GM21367 (cell line): ENCODE results near the gene CNGA1.
"Not testable (repeated sequence)": the region's sequence is repeated elsewhere in the genome, so short reads cannot be mapped to it uniquely, and the experiment has no call there.

Experiments
- ATAC-seq: cut with Tn5 transposase; IDR thresholded peaks from one replicate; pipeline ENCODE4 v1.9.1; 2021; ENCODE audit not compliant: unreplicated experiment

CNGA1 gene

DNA sequence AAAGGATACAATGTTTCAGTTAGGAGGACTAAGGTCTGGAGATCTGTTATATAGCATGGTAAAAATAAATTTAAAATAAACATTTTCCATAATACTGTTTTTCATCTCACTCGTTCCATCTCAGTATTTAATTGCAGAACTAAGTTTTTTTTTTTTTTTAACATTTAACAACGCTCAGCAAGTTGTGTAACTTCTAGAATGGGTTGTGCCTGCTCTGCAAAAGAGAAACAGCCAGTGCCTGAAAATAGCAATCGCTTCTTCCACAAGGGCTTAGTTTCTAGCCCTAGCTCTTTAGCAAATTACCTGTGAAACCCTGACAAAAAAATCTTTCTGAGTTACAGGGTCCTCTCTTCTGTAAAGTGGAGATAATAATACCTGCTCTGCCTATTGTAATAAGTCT lies 41.9 kb downstream of the CNGA1 start:
- ATAC-seq, result no peak

DNA sequence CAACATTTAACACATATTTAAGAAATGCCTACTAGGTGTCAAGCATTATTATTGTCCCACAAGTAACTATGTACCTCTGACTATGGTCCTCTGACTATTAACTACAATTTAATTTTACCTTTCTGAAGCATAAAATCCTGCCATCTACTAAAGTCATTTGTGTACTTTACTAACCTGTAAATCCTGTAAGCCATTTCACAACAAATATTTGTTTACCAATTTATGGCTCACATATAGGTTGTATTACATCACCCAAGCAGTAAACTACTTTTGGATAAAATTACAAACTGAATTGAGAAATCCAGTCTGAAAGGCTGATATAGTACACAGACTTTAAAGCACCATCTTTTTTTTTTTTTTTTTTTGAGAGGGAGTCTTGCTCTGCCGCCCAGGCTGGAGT lies 43.8 kb downstream of the CNGA1 start:
- ATAC-seq, result no peak

DNA sequence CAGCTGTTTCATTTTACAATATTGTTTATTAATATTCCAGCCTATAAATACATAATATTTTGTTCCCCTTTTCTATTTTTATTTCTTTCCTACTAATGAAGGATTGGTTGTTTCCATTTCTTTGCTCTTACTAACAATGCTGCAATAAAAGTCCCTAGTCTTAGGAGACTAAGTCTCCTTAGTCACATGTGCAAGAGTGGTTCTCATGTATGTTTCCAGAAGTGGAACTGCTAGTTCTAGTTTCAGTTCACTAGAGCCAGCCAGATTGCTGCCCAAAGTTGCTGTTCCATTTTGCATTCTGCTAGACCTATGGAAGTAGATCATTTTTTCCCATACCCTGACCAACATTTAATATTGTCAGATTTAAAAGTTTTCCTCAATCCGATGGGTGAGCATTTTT lies 44.3 kb downstream of the CNGA1 start:
- peak; percentile 85 for ATAC-seq

DNA sequence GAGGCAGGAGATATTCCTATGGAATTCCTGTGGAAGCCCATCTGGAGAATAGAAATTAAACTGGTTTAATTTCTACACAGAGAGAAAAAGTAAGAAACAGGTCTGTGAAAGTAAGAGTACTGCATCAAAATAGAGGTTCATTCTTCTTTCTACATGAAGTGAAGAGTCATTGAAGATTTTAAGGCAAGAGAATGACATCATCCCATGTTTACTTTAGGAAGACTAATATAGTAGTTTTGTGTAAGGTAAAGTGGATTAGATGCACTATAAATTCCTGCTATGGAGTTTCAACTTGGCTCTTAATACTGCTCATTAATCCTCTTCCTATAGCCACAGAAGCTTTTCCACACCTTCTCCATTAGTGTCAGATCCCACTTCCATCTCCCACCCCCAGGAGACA lies 47.6 kb downstream of the CNGA1 start:
- no peak for ATAC-seq

DNA sequence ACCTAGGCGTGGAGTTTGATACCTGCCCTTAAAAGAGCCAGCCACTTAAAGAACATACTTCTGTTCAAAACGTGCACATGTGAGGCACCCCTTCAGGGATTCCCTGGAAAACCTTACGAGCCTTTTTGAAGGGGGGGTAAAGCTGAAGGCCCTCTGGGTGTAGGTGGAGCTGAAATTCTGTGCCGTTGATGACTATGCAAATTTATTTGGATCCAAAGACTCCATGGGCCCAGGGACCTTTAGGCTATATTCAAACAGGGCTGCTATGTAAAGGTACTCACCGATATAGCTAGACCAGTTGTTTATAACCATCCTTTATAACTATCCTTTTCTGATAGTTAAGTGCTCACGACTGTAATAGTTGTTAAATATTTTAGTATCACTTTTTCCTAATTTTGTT lies 61.8 kb downstream of the CNGA1 start:
- ATAC-seq, result no peak

DNA sequence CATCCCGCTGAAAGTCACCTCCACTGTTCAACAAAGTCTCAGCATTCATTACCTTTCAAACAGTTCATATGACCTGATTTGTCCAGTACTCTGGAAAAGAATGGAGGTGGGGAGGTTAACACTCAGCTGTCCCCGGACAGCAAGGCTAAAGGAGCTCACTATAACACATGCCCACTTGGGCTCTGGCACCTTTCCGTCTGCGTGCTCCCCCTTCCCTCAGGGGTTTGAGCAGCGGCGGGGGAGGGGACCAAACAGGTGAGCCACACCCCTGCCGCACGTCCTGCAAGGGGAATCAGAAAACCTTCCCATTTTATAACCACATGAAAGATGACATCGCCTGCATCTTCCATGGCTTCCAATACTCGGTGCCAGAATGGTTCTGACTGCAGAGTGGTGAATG lies 62.2 kb downstream of the CNGA1 start:
- no peak for ATAC-seq

DNA sequence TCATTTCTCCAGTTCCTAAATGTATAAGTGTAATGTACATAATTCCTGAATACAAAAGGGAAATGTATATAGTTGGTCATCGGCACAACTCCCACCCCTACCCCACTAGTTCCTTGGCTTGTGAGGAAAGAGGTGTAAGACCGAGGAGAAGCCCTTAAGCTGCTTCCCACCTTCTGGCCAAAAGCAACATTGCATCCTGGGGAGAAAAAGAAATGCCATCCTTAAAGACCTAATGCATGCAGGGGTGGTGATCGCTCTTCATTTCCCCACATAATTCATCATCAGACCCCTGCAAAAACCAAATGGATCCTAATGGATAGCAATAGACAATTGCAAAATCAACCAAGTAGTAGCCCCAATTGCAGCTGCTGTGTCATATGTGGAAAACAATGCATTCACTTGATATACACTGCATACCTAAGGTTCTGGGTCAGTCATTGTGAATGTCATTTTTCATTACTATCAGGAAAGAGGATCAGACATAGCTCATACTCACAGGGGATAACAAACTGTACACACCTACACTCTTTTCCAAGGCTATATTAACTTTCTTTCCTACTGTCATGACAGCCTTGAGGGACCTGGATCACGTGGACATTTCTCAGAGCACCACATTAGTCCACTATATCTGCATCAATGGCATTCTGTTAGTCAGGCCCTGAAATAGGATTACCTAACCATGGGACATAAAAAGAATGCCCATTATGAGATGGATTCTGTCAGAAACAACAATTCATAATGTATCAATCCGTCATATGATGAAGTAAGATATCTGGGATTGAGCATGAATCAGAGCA lies 70.4 kb downstream of the CNGA1 start:
- no peak for ATAC-seq

DNA sequence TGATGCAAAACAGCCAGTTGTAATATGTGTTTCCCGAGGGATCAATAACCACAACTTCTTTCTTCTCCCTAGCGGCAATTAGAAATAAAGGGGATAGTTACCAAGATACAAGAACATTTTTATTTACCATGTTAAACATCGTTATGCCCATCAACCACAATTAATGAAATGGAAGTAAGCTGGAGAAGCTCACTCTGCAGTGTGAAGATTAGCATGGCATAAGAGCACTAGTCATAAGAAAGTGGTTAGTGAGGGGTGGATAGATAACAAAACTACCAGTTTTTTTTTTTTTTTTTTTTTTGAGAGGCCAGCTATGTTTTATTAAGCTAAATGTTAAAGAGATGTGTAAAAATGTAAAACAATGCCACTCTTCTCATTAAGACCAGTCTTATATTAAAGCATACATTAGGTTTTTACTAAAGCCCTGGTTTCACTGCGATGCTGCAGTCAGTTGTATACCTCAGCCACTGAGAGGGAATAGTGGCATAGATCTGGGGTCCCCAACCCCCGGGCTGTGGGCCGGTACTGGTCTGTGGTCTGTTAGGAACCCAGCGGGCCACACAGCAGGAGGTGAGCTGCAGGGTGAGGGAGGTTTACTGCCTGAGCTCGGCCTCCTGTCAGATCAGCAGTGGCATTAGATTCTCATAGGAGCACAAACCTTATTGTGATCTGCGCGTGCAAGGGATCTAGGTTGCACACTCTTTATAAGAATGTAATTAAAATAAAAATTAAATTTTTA lies 74.2 kb downstream of the CNGA1 start:
- ATAC-seq, result no peak

DNA sequence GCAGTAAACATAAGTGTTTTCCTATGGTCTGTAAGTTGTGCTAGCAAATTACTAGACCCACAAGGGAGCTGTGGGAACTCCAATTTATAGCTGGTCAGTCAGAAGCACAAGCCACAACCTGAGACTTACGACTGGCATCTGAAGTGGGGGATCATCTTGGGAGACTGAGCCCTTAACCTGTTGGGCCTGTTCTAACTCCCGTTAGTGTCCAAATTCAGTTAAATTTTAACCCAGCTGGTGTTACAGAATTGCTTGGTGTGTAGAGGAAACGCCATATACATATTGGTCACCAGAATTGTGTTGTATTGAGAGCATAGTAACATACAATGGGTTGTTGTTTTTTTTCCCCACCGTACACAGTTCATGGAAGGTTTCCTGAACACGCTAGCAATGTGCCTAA lies 77.0 kb downstream of the CNGA1 start:
- ATAC-seq, result no peak

DNA sequence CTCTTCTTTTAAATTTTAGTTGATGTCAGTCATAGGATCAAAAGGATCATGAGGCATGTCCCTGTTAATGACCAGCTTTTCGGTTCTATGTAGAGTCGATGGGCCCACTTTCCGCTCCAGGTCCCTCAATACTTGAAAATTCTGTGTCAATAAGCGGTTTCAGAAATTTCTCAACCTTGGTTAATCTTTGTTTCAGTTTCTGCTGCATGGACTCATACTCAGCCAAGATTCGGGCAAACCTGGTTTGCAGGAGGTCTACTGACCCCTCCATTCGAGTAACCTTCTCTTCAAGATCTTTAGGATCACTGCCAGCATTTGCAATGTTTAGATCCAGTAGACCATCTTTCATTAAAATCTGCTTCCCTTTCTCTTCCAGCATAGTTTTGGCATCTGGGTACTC lies 80.1 kb downstream of the CNGA1 start:
- no peak for ATAC-seq

DNA sequence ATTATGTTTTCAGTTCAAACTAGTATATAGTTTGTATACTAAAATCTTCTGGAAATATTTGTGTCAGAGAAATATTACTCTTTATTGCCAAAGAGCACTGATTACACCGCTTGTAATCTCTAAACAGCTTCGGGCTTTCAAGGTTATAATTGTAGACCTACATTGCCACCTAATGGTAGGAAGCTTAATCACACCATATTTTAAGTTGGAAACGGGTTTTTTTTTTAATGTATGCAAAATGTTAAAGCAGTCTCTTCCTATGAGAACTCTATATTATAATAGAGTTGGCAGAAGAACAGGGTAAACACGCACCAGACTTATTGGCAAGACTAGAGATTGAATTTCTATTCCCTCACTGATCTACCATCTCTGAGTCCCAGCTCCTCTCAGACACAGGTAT lies 82.6 kb downstream of the CNGA1 start:
- ATAC-seq, result no peak

DNA sequence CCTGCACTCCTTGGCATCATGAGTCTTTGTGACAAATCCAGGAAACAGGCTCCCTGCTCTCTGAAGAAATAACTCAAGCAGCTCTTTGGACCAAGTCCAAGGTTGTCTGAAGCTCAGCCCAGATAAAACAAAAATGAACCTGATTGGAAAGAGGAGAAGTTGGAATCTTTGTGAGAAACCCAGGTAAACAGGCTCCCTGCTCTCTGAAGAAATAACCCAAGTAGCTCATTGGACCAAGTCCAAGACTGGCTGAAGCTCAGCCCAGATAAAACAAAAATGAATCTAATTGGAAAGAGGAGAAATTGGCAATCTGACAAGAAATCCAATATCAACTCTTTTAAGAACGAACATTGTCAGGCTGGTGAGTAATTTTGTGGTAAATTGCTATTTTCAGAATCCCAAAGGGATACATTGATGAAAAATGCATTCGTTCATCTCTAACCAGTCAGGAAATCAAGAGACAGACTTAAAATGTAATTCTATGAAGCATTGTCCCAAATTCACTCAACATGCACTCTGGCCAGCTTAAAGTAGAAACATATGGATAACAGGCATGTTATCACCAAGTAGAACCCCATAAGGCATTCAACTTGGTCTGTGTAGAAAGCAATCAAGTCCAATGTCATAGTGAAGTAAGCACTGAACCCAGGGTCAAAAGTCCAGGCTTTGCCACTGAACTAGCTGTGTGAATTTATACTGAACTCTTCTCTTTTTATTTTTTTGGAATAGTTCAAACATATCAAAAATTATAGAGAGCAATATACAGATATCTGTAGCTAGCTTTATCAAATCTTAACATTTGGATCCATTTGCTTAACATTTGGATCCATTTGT lies 85.3 kb downstream of the CNGA1 start:
- ATAC-seq, result no peak

DNA sequence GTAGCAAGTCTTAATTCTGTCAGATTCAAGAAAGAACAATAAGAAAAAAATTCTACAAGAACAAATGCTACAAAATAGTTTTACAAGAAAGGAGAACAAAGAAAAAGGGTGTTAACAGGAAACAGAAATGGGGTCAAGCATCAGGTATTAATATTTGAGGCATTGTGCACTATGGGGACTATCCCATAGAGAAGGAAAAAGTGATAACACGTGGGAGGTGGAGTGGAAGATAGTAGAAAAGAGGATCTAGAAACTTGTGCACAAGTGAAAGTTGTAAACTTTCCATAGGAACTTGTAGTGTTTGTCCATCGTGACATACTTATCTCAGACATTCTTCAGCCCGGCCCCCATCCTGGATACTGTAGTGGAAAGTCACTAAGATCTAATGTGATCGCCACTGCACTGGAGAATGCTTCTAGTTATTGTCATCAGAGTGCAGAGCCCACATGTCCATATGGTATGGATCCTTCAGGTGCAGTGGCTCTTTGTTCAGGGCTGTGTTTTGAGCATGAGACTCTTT lies 86.7 kb downstream of the CNGA1 start:
- ATAC-seq, result no peak

DNA sequence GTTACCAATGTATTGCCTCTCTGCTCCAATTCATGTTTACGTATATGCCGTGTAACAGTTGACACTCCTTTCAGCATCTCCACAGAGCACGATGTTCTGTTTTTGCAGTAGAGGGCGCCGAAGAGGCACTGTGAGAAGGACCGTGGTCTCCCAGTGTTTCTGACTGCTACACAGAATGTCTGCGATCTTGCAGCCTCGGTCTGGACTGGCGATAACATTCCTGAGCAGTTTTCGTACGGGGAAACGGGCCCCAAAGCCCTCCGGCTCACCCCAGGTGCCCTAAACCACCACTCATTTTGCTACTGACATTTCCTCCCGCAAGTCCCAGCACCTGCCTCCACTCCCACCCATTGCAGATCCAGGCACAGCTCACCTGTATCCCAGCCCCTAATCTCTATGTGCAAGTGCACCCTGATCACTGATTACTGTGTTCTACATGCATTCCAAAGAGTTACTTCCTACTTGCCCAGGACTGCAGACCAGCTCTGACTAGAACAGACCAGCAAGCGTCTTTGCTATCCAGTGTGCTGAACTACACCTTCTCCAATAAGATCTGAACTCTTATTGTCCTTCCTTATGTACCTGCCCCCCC lies 89.7 kb downstream of the CNGA1 start:
- ATAC-seq, result peak; percentile 92

DNA sequence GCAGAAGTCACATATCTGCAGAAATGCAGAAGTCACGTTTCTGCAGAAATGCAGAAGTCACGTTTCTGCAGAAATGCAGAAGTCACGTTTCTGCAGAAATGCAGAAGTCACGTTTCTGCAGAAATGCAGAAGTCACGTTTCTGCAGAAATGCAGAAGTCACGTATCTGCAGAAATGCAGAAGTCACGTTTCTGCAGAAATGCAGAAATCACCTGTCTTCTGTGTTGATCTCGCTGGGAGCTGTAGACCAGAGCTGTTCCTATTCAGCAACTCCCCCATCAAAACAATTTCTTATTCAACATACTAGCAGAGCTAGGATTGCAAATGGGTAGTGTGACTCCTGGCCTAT lies 93.2 kb downstream of the CNGA1 start:
- ATAC-seq, result not testable (repeated sequence)

DNA sequence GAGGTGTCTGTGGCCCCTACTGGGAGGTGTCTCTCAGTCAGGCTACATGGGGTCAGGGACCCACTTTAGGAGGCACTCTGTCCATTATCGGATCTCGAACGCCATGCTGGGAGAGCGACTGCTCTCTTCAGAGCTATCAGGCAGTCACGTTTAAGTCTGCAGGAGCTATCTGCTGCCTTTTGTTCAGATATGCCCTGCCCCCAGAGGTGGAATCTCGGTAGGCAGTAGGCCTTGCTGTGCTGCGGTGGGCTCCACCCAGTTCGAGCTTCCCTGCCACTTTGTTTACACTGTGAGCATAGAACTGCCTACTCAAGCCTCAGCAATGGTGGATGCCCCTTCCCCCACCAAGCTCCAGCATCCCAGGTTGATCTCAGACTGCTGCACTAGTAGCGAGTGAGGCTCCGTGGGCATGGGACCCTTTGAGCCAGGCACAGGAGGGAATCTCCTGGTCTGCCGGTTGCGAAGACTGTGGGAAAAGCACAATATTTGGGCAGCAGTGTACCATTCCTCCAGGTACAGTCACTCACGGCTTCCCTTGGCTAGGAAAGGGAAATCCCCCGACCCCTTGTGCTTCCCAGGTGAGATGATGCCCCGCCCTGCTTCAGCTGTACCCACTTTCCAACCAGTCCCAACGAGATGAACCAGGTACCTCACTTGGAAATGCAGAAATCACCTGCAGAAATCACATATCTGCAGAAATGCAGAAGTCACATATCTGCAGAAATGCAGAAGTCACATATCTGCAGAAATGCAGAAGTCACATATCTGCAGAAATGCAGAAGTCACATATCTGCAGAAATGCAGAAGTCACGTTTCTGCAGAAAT lies 93.8 kb downstream of the CNGA1 start:
- ATAC-seq, result not testable (repeated sequence)

DNA sequence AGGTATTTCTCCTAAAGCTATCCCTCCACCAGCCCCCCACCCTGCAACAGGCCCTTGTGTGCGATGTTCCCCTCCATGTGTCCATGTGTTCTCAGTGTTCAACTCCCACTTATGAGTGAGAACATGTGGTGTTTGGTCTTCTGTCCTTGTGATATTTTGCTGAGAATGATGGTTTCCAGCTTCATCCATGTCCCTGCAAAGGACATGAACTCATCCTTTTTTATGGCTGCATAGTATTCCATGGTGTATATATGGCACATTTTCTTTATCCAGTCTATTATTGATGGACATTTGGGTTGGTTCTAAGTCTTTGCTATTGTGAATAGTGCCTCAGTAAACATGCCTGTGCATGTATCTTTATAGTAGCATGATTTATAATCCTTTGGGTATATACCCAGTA lies 99.3 kb downstream of the CNGA1 start:
- ATAC-seq, result not testable (repeated sequence)

DNA sequence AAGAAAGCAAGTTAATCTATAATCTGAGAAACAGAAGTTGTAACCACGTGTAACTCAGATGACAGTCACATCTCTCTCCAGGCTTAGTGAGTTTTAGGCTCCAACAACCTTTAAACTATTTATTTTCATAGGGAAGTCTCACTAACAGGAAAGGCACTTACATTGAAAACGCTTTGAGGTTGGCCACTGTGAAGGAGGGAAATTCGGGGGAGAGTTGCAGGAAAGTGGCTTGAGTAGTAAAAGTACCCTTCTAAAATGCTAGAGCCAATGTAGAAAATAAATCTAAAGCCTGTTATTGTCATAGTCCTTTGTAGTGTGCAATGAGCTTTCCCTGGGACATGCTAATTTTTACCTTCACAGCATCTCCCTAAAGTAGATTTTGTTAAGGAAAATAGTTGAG lies 101.1 kb downstream of the CNGA1 start:
- no peak for ATAC-seq

DNA sequence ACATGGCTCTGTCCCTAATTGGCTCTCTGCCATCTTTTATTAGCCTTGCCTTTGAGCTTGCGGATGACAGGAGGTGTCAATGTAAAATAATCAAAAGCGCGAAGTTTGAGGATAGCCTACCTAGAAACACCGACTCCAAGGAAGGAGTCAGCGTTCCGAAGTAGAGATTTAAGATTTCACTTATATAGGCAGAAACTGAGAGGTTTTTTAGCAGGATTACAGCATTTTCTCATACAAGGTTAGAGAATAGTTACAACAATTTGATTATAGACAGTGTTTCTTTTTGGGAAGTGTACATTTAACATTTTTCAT lies 101.6 kb downstream of the CNGA1 start:
- no peak for ATAC-seq

DNA sequence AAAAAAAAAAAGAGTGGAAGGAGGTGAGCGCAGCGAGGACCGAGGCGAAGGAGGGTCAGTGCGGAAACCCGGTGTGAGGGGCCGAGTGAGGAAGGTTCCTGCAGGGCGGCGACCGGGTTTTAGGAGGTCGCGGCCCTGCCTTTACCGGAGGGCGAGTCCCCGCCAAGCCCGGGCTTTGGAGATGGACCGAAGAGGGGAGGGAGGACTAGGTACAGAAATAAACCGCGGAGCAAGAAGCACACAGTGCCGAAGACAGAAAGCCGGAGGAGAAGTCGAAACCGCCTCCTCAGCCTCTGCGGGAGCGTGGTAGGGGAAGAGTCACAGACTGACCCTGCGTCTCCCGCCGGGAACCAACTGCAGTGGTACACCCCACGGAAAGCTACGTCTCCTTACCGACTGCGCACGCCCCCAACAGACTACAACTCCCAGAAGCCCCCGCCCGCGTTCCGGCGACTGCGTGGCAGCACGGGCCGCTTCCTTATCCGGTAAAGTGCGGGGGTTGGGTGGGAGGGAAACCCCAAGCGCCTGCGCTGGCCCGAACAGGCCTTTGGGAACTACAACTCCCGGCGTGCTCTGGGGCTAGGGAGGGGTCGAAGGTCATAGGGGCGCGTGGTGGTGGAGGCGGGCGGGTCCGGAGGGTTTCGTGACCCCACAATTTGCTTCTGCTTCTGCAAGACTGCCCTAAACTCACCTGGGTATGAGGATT lies 102.1 kb downstream of the CNGA1 start, which contains the start of gene NFXL1:
Gene NFXL1, minus strand, starts transcription at position 364 of the 706 bp plus-strand sequence. CDS start 380 bp downstream, outside the sequence.
- peak; percentile 96 for ATAC-seq
